Purkinje cell (primary cell): ENCODE measurements around the gene KMT2C. TPM values are rescaled to one million over a fixed set of nuclear protein-coding genes. Genes with fewer than 3 reads are reported as not detected.

ENCODE experiments used
- polyA plus RNA-seq: library from polyadenylated mRNA; unstranded; fragments of >200 nt; fragmentation: Nextera tagmentation; gene quantifications from 2 replicates; pipeline ENCODE4 v1.2.1, GENCODE V29; 2014

The KMT2C gene
- 10.9 and 11.1 TPM in 2 replicates for polyA plus RNA-seq

GRCh38 chr7:152435384-152436110 lies at the start of gene KMT2C:
Gene KMT2C (minus strand): TSS chr7:152436003. CDS start chr7:152435786, 217 bp downstream.

Other genes starting within 250 kb of the KMT2C start
- gene XRCC2, start 240.1 kb upstream of the KMT2C start, polyA plus RNA-seq, result 0.25 and 0.75 TPM in 2 replicates